ENCODE results near the gene RHBDF1. TPM values are rescaled to one million over a fixed set of nuclear protein-coding genes. Genes with fewer than 3 reads are reported as not detected.

RHBDF1 gene
- total RNA-seq, 4 donors from 2014 or later: 19.4 to 58.6 (median 41.1) TPM

- Histone ChIP-seq H3K36me3 (peaks cover 0 to 16% (median 0%) of the 10 kb centered on the region in 3 donors), H3K27me3 (no peaks in the 10 kb centered on the region), H3K27ac (peak overlapping the region; percentile 83 to 92 (median 89)), H3K9me3 (no peaks in the 10 kb centered on the region), H3K4me3 (peak overlapping the region; percentile 62 to 98 (median 96)), H3K4me1 (peaks cover 0 to 44% (median 19%) of the 10 kb centered on the region in 4 donors)
- TF ChIP-seq POLR2A (IDR thresholded peaks at IDR 0.05): no peak
- TF ChIP-seq CTCF (IDR thresholded peaks at IDR 0.05): no peak
- DNase-seq: no peak
These were observed 6.2 kb upstream of the RHBDF1 start for GRCh38 chr16:78444-79150.

DNA sequence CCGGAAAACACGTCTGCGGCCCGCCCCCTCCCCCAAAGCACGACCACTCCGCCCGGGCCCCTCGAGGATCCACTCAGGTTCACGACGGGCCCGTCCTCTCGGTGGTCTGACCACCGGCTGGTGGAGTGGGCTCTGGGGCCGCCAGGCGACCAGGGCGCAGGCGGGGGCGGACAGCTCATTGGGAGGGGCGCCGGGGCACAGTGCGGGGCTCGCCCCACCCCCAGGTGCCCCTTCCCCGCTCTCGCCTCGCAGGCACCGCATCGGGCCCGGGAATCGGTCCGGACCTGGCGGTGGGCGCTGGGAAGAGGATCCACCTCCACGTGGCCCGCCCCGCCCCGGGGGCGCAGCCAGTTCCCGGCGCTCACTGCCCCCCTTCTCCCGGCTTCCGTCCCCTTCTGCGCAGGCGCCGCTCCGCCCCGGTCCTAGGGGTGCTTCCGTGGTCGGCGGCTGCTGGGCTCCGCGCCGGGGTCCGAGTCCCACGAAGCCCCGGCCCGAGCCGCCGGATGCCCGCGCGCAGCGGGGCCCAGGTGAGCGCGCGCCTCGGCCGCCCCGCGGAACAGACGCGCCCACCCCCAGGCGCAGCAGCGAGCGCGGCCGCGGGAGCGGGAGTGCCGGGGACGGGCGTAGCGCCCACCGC lies 5.5 kb upstream of the RHBDF1 start, which contains the start of gene MPG:
Gene MPG, plus strand, starts transcription at position 419 of the 637 bp plus-strand sequence. Its CDS starts 85 bp downstream, at position 504.
- H3K27me3 ChIP-seq: no peaks in the 10 kb centered on the region
- H3K4me1 ChIP-seq: peaks cover 0 to 50% (median 19%) of the 10 kb centered on the region in 4 donors
- H3K9me3 ChIP-seq: no peaks in the 10 kb centered on the region
- peaks cover 0 to 16% (median 0%) of the 10 kb centered on the region in 3 donors for H3K36me3 ChIP-seq
- peak; percentile 85 to 94 (median 86) for DNase-seq
- TF ChIP-seq CTCF (IDR thresholded peaks at IDR 0.05) (no peak), POLR2A (IDR thresholded peaks at IDR 0.05) (peak; percentile 55 to 69)
- peak within 1 kb of the TSS; percentile 83 to 92 (median 89) for H3K27ac ChIP-seq
- H3K4me3 ChIP-seq: peak within 1 kb of the TSS; percentile 62 to 98 (median 96)

DNA sequence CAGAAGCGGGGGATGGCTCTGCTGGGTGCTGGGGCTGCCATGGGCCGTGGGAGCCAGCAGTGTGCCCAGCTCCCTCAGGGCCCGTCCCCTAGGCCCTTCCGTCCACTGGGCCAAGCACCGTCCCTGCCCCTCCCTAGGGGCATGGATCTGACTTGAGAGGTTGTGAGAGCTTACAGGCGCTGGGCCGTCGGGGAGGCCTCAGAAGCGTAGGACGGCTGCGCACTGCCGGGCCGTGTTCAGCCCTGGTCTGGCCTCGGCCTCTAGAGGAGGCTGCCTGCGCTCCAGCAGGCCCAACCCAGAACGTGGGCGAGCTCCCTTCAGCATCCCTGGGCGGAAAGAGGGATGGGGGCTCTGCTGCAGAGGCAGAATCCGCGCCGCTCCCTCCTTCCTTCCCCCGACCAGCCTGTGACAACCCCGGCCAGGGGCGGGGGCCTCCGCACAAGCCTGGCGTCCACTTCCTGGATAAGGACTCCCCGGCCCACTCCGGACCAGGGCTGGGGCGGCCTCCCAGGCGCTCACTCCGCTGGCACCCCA lies 4.9 kb upstream of the RHBDF1 start:
- no peaks in the 10 kb centered on the region for H3K9me3 ChIP-seq
- peaks cover 0 to 13% (median 0%) of the 10 kb centered on the region in 3 donors for H3K36me3 ChIP-seq
- TF ChIP-seq CTCF (IDR thresholded peaks at IDR 0.05) (no peak), POLR2A (IDR thresholded peaks at IDR 0.05) (no peak)
- H3K4me3 ChIP-seq: peak overlapping the region; percentile 62 to 98 (median 96)
- H3K4me1 ChIP-seq: peaks cover 0 to 55% (median 23%) of the 10 kb centered on the region in 4 donors
- H3K27me3 ChIP-seq: no peaks in the 10 kb centered on the region
- H3K27ac ChIP-seq: peak overlapping the region; percentile 83 to 92 (median 89)
- DNase-seq: peak; percentile 49 to 73 (median 69)

- Histone ChIP-seq H3K27ac (peak overlapping the region; percentile 83 to 92 (median 89)), H3K27me3 (no peaks in the 10 kb centered on the region), H3K4me3 (peak overlapping the region; percentile 62 to 98 (median 96)), H3K9me3 (no peaks in the 10 kb centered on the region), H3K36me3 (peaks cover 0 to 12% (median 0%) of the 10 kb centered on the region in 3 donors), H3K4me1 (peaks cover 0 to 55% (median 25%) of the 10 kb centered on the region in 4 donors)
- peak; percentile 40 to 80 (median 79) for DNase-seq
- no peak for TF ChIP-seq CTCF (IDR thresholded peaks at IDR 0.05)
- no peak for TF ChIP-seq POLR2A (IDR thresholded peaks at IDR 0.05)
These were observed 4.3 kb upstream of the RHBDF1 start for GRCh38 chr16:76535-77272.

Measured in Peyer's patch (tissue), 4 donors.